ENCODE measurements around the gene NAP1L5.

GRCh38 chr4:88675543-88675942 lies 22.1 kb downstream of the NAP1L5 start:
- no peak for TF ChIP-seq POLR2AphosphoS5 (IDR thresholded peaks at IDR 0.05; ENCODE audit: borderline replicate concordance, low read depth, low read length)
- TF ChIP-seq EZH2 (IDR thresholded peaks at IDR 0.05) = no peak
- no peak for TF ChIP-seq FOXP2 (optimal IDR thresholded peaks at IDR 0.05; ENCODE audit: control extremely low read depth, extremely low read length, insufficient read depth)
